Prostate gland (tissue), 2 donors: ENCODE results near the gene SF3B6. TPM values are rescaled to one million over a fixed set of nuclear protein-coding genes. Genes with fewer than 3 reads are reported as not detected.
"Not testable (repeated sequence)": the region's sequence is repeated elsewhere in the genome, so short reads cannot be mapped to it uniquely, and the experiment has no call there.

Experiments
- DNase-seq: peaks from one replicate; pipeline ENCODE4 v3.0.0-alpha.2; 2019; ENCODE audit warnings: low spot score
- H3K27ac ChIP-seq, 2 donors: fragments of 200-600 bp; sonication (generic); 2 replicates each; pipeline ENCODE4 v1.5.1; 2017 to 2019
- H3K27me3 ChIP-seq: fragments of 200-600 bp; sonication (generic); replicated peaks from 2 replicates; pipeline ENCODE4 v1.5.1; 2019; ENCODE audit not compliant: insufficient read depth
- H3K36me3 ChIP-seq, 2 donors: fragments of 200-600 bp; sonication (generic); 1 replicate in 1 of 2; 2 replicates in 1 of 2; pipeline versions ENCODE4 v1.5.1 to v1.8.1; 2017 to 2019
- H3K4me1 ChIP-seq: fragments of 200-600 bp; sonication (generic); replicated peaks from 2 replicates; pipeline ENCODE4 v1.5.1; 2019
- H3K4me3 ChIP-seq, 2 donors: fragments of 200-600 bp; sonication (generic); 2 replicates each; pipeline ENCODE4 v1.5.1; 2017 to 2019
- H3K9me3 ChIP-seq: fragments of 200-600 bp; sonication (generic); 2 replicates; pipeline ENCODE4 v1.5.1; 2017
- POLR2A ChIP-seq: fragments of 450-650 bp; IDR thresholded peaks from one replicate; pipeline ENCODE4 v1.6.1; 2016; ENCODE audit warnings: antibody characterized with exemption, mild to moderate bottlenecking
- POLR2AphosphoS5 ChIP-seq: sonication (generic); formaldehyde crosslinking; IDR thresholded peaks from one replicate; pipeline ENCODE4 v1.6.1; 2017; ENCODE audit warnings: antibody characterized with exemption
- WGBS: methylation state at CpG from one replicate; pipeline ENCODE4 v1.1.5; 2018; 5-methylcytosine and 5-hydroxymethylcytosine counted together
- intact Hi-C: fragments of 100-400 bp; cut with DNase I; formaldehyde crosslinking; loops from one replicate; pipeline ENCODE4 v1.14.2; 2022
- total RNA-seq, 2 donors: library from RNA; depleted of rRNA; stranded (reverse); fragments of >200 nt; gene quantifications; one replicate each; pipeline ENCODE4 v1.1.0, GENCODE V29; 2016
- TF ChIP-seq, protein P1 (sequence below), 4 experiments: fragments of 200-600 bp in 2 of 4; fragments of 450-650 bp in 2 of 4; sonication (generic) in 2 of 4; IDR thresholded peaks; 1 replicate in 3 of 4; 2 replicates in 1 of 4; pipeline ENCODE4 v1.5.1; 2016 to 2019; ENCODE audit warnings: antibody characterized with exemption in 4 of 4, mild to moderate bottlenecking in 2 of 4, moderate library complexity in 2 of 4

The SF3B6 gene
- total RNA-seq, 2 donors from 2014 or later: 78.9 to 79.3 TPM

DNA sequence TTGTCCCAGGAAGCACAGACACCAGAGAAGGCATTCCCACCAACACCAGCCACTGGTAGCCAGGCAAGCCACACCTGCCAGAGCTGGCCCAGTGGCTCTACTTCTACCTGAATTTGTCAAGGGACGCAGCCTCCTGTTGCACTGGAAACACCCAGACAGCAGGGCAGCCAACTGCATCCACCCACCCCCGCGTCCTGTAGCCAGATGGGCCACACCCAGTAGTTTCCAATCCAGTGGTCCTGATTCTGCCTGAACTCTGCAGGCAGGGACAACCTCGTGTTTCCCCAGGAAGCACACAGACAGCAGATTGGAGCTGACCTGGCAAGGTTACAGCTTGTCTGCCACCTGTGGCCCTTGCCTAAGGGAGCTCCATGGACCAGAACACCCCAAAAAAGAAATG is 28.8 kb upstream of the SF3B6 start:
- intact Hi-C loops: no loop called here
- no peaks in the 10 kb centered on the region for H3K27me3 ChIP-seq
- H3K4me1 ChIP-seq: no peaks in the 10 kb centered on the region
- no peaks in the 10 kb centered on the region for H3K9me3 ChIP-seq
- H3K4me3 ChIP-seq: no peak overlapping the region
- no peaks in the 10 kb centered on the region for H3K36me3 ChIP-seq
- WGBS: 95% methylated on average over 4 of the region's 4 CpGs
- TF ChIP-seq POLR2AphosphoS5 (no peak), POLR2A (no peak)
- TF ChIP-seq, protein P1, sequence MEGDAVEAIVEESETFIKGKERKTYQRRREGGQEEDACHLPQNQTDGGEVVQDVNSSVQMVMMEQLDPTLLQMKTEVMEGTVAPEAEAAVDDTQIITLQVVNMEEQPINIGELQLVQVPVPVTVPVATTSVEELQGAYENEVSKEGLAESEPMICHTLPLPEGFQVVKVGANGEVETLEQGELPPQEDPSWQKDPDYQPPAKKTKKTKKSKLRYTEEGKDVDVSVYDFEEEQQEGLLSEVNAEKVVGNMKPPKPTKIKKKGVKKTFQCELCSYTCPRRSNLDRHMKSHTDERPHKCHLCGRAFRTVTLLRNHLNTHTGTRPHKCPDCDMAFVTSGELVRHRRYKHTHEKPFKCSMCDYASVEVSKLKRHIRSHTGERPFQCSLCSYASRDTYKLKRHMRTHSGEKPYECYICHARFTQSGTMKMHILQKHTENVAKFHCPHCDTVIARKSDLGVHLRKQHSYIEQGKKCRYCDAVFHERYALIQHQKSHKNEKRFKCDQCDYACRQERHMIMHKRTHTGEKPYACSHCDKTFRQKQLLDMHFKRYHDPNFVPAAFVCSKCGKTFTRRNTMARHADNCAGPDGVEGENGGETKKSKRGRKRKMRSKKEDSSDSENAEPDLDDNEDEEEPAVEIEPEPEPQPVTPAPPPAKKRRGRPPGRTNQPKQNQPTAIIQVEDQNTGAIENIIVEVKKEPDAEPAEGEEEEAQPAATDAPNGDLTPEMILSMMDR (IDR thresholded peaks at IDR 0.05): no peak
- no peak for DNase-seq
- H3K27ac ChIP-seq: no peak overlapping the region

DNA sequence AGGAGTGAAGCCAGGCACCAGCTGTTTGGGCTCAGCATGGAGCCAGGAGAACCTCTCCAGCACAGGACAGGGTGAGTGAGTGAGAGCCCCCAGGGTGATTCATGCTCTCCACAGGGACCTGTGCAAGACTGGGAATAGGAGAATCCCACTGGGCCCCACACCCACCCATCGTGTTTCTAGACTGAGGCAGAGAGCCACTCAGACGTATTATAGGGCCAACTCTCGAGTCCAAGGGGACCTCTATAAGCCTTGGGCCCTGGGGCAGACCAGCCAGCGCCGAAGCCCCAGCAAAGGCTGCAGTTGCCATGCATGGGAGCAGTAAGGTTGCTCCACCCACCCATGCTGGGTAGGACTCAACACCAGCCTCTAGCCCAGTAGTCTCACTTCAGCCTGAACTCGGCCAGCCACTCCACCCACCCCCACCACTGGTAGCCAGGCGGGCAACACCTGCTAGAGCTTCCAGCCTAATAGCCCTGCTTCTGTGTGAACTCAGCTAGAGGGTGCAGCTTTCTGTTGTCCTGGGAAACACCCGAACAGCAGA is 28.1 kb upstream of the SF3B6 start:
- TF ChIP-seq, protein P1 (IDR thresholded peaks at IDR 0.05): no peak
- no peaks in the 10 kb centered on the region for H3K9me3 ChIP-seq
- no peaks in the 10 kb centered on the region for H3K4me1 ChIP-seq
- WGBS: 84% methylated on average over 8 of the region's 8 CpGs
- no peaks in the 10 kb centered on the region for H3K36me3 ChIP-seq
- no peaks in the 10 kb centered on the region for H3K27me3 ChIP-seq
- intact Hi-C loops: no loop called here
- H3K27ac ChIP-seq: no peak overlapping the region
- no peak overlapping the region for H3K4me3 ChIP-seq
- DNase-seq: no peak

DNA sequence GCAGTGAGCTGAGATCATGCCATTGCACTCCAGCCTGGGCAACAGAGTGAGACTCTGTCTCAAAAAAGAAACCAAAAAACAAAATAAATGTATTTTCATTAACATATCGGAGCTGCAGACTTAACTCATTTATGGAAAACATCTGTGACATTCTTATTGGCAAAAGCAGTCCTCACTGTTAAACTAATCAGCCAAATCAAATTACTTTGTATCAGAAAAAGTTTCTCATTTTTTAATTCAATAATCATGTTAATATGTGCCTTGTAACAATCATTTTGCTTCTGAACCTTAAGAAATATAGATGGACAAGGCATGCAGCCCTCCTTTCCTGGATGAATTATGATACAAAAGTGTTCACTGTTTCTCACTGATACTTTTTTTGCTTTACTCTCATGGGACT is 26.6 kb upstream of the SF3B6 start:
- no peaks in the 10 kb centered on the region for H3K36me3 ChIP-seq
- intact Hi-C loops: no loop called here
- H3K27me3 ChIP-seq: no peaks in the 10 kb centered on the region
- H3K4me3 ChIP-seq: no peak overlapping the region
- 92% methylated on average over 1 of the region's 1 CpG for WGBS
- no peaks in the 10 kb centered on the region for H3K4me1 ChIP-seq
- TF ChIP-seq, protein P1 (IDR thresholded peaks at IDR 0.05): no peak
- TF ChIP-seq POLR2AphosphoS5 (no peak), POLR2A (no peak)
- no peak overlapping the region for H3K27ac ChIP-seq
- DNase-seq: no peak
- H3K9me3 ChIP-seq: no peaks in the 10 kb centered on the region

DNA sequence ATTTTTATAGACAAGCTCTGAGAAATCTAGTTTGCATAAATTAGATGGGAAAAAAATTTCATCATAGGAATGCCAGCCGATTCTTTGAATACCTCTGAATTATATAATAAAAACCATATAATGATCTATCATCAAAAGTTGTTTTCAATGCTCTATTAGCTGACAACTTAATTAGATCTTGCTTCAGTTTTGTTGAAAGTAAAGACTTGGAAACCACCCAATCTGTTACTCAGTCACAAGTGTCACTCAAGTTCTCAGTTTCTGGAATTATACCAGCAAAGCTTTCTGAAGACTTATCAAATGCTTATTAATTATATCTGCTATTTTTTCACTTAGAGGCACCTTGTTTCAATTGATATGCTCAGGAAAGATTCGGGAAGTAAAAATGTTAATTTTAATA is 25.9 kb upstream of the SF3B6 start:
- no peak overlapping the region for H3K4me3 ChIP-seq
- no peak for DNase-seq
- WGBS: 95% methylated on average over 2 of the region's 2 CpGs
- no peaks in the 10 kb centered on the region for H3K36me3 ChIP-seq
- intact Hi-C loops: no loop called here
- H3K27me3 ChIP-seq: no peaks in the 10 kb centered on the region
- H3K4me1 ChIP-seq: no peaks in the 10 kb centered on the region
- TF ChIP-seq, protein P1 (IDR thresholded peaks at IDR 0.05): no peak
- TF ChIP-seq POLR2AphosphoS5: no peak
- TF ChIP-seq POLR2A: no peak
- no peak overlapping the region for H3K27ac ChIP-seq
- no peaks in the 10 kb centered on the region for H3K9me3 ChIP-seq

DNA sequence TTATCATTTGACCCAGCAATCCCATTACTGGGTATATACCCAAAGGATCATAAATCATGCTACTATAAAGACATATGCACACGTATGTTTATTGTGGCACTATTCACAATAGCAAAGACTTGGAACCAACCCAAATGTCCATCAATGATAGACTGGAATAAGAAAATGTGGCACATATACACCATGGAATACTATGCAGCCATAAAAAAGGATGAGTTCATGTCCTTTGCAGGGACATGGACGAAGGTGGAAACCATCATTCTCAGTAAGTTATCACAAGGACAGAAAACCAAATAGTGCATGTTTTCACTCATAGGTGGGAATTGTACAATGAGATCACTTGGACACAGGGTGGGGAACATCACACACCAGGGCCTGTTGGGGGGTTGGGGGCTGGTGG is 24.6 kb upstream of the SF3B6 start:
- DNase-seq, H3K27ac ChIP-seq, H3K4me3 ChIP-seq, H3K27me3 ChIP-seq, H3K4me1 ChIP-seq, H3K36me3 ChIP-seq, intact Hi-C loops, H3K9me3 ChIP-seq: not testable (repeated sequence)
- 95% methylated on average over 2 of the region's 2 CpGs for WGBS

DNA sequence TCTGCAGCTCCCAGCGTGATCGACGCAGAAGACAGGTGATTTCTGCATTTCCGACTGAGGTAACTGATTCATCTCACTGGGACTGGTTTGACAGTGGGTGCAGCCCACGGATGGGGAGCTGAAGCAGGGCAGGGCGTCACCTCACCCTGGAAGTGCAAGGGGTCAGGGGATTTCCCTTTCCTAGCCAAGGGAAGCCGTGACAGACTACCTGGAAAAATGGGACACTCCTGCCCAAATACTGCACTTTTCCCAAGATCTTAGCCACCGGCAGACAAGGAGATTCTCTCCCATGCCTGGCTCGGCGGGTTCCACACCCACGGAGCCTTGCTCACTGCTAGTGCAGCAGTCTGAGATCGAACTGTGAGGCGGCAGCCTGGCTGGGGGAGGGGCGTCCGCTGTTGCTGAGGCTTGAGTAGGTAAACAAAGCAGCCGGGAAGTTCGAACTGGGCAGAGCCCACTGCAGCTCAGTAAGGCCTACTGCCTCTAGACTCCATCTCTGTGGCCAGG is 19.1 kb upstream of the SF3B6 start:
- intact Hi-C loops: not testable (repeated sequence)

DNA sequence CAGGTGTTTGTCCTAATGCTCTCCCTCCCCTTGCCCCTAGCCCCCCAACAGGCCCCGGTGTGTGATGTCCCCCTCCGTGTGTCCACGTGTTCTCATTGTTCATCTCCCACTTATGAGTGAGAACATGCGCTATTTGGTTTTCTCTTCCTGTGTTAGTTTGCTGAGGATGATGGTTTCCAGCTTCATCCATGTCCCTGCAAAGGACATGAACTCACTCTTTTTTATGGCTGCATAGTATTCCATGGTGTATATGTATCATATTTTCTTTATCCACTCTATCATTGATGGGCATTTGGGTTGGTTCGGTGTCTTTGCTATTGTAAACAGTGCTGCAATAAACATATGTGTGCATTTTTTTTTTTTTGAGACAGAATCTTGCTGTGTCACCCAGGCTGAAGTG is 17.1 kb upstream of the SF3B6 start:
- H3K4me3 ChIP-seq, intact Hi-C loops, H3K27ac ChIP-seq, H3K27me3 ChIP-seq, H3K4me1 ChIP-seq, H3K36me3 ChIP-seq, DNase-seq, H3K9me3 ChIP-seq: not testable (repeated sequence)
- 94% methylated on average over 5 of the region's 5 CpGs for WGBS

More for the DNA sequence above, 19.1 kb upstream of the SF3B6 start:
- DNase-seq, H3K36me3 ChIP-seq, H3K27me3 ChIP-seq, H3K4me1 ChIP-seq, H3K4me3 ChIP-seq, H3K9me3 ChIP-seq, H3K27ac ChIP-seq: not testable (repeated sequence)
- 75% methylated on average over 17 of the region's 17 CpGs for WGBS
